ENCODE results near the gene IRF7.
A peak's percentile ranks its signal among the peaks of the same experiment; 100 is the strongest.
"Not testable (repeated sequence)": the region's sequence is repeated elsewhere in the genome, so short reads cannot be mapped to it uniquely, and the experiment has no call there.

Gene IRF7

DNA sequence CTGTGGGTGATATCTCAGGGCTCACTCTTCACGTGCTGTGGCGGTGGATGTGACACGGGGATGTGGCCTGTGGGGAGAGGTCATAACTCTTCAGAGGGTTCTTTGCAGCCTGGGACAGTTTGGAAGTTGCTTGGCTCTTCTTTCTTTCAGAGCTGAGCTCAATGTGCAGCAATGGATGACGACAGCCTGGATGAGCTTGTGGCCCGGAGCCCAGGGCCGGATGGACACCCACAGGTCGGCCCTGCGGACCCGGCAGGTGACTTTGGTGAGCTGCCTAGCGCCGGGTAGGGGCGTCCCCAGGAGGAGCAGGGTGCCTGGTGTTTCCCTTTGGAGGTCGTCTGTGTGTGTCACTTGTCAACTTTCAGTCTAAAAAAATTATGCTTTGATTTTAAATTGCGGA is 34.4 kb downstream of the IRF7 start:
- DNase-seq (ENCODE audit: low spot score): no peak

GRCh38 chr11:579830-580601 is 35.7 kb downstream of the IRF7 start:
- no peak for DNase-seq (ENCODE audit: low spot score)

DNA sequence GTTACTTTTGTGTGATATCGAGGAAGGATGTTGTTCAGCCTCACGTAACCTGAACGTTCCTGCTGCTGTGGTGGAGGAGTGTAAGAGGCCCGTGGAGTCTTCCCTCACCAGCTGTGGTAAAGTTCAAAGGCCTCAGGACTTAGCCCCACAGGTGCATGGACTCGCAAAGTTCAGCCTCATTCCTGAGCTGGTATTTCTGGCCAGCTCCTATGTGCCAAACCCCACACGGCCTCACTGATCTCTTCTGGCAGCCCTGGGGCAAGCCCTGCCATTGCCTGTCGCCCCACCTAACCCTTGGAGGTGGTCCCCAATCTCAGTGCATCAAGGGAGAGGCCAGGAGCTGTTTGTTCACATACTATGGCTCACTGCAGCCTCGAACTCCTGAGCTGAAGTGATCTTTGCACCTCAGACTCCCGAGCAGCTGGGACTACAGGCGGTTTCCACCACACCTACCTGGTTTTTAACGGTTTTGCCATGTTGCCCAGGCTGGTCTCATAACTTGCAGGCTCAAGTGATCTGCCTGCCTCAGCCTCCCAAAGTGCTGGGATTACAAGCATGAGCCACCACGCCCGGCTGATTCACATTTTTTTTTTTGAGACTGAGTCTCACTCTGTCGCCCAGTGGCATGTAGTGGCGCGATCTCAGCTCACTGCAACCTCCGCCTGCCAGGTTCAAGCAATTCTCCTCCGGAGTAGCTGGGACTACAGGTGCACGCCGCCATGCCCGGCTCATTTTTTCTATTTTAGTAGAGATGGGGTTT is 37.3 kb downstream of the IRF7 start:
- DNase-seq (ENCODE audit: low spot score): no peak

- no peak for DNase-seq (ENCODE audit: low spot score)
Observed at GRCh38 chr11:577611-577894, 38.2 kb downstream of the IRF7 start.

DNA sequence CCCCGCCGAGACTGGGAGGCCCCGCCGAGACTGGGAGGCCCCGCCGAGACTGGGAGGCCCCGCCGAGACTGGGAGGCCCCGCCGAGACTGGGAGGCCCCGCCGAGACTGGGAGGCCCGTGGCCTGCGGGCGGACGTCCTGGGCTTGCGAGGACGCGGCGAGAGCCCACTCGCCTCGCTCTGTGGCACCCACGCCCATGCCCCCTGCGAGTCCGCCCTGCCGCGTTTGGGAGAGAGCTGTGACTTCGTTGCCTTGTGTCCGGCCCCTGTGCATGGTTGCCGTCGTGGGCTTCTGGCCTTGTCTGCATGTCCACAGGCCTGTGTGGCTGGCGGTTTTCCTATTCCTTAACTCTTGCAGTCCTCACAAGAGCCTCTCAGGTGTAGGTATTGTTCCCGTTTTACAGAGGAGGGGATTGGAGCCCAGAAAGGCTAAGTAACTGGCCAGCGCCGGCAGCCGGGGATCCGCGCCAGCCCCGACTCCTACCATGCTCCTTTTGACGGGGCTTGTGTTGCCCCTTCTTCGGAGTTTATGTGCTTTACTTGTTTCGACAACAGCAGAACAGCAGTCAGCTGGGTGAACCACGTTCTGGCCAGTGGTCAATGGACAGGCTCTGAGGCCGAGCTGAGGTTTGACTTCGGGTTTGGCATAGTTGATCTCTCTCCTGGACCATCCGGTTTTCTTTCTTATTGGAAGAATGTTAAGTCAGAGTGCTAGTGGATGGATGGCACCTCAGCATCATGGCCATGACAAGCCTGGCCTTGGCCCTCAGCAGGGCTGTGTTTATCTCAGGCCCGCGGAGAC is 38.7 kb downstream of the IRF7 start:
- DNase-seq (ENCODE audit: low spot score): no peak

DNA sequence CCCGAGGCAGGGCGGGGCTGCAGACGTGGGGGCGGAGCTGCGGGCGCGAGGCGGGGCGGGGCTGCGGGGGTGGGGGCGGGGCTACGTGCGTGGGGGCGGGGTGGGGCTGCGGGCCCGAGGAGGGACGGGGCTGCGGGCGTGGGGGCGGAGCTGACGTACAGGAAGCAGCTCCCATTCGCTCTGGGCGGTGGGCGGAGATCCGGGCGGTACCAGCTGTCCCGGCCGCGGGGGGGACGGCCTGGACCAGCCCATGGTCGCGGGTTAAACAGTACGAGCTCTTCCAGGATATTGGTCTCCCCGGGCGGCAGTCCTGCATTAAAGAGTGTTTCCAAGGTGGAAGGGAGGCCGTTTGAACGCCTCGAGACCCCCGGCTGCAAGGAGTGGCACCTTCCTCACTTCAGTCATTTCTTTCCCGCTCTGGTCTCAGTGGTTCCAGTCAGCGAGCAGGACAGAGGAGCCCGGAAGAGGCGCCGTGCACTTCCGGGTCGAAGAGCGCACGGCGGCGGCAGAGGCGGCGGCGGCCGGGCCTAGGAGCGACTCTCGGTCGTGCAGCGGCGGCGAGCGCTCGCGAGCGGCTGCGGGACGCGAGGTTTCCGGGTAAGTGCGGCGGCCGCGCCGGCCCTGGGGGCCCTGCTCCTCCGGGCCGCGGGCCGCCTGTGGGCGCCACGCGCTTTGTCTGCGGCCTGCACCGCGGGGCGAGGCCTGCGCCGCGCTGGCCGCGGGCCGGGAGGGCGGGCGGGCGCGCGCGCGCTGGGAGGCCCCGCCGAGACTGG is 39.6 kb downstream of the IRF7 start, which contains the start of gene PHRF1:
Gene PHRF1, plus strand, starts transcription at position 475 of the 773 bp plus-strand sequence. CDS start 5,043 bp downstream, outside the sequence.
- peak; percentile 94 for DNase-seq (ENCODE audit: low spot score)

DNA sequence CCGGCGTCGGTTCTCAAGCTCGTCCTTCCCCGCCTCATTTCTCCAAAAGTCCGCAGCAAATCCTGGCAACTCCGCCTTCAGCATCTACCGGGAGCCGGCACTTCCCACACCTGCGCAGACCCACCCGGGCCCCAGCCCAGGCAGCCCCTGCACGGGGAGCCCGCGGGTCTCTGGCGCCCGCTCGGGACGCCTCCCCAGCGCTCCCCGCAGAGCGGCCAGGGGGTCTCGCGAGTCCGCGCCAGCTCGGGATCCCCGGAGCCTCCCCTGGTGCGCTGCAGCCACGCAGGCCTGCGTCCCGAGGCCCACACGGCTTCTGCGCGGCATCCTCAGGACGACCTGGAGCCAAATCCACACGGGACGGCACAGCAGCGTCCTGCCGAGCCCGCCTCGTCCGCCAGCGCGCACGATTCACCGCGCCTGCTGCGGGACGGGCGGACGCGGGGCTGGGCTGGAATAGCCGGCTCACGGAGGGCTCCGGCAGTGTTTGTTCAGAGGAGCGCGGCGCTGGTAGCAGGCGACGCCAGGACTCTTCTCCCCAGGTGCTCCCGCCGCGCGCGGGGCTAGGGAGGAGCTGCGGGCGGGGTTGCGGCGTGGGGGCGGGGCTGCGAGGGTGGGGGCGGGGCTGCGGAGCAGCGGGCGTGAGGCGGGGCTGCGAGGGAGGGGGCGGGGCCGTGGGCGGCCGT is 40.3 kb downstream of the IRF7 start:
- DNase-seq (ENCODE audit: low spot score): peak; percentile 61

DNA sequence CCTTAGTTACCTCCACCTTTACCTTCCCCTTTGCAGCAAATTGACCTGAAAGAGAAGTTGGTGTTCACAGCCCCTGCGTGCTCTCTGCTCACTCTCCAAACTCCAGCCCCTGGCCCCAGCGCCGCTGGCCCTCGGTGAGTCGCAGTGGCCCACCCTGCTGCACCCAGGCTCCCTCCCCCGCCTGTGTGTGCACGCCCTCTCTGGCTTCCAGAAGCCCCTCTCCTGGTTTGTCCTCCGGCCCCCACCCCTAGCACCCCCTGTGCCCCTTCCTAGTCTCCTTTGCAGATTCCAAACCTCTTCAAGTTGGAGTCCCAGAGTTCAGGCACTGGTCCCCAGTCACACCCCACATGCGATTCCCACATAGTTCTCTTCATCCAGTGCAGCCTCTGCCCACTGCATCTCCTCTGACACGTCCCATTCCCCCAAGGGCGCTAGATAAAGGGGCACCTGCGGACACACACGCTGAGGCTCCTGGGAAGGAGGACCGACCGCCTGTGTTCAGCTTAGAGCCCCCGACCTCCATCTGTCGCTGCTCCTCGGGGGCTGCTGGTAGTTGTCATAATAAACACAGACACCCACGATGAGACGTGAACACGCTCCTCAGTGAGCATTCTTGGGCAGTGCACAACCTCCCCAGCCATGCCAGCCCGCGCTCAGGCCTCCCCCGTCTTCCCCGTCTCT is 41.0 kb downstream of the IRF7 start:
- no peak for DNase-seq (ENCODE audit: low spot score)

DNA sequence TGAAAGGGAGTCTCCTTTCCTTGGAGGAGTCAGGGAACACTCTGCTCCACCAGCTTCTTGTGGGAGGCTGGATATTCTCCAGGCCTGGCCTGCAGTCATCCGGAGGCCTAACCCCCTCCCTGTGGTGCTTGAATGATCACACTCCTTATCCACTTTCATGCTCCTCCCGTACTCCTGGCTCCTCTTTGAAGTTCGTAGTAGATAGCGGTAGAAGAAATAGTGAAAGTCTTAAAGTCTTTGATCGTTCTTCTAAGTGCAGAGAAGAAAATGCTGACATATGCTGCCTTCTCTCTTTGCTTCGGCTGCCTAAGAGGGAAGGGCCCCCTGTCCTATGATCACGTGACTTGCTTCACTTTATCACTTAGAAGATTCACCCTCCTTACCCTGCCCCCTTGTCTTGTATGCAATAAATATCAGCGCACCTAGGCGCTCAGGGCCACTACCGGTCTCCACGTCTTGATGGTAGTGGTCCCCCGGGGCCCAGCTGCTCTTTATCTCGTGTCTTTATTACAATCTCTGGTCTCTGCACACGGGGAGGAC is 41.6 kb downstream of the IRF7 start:
- not testable (repeated sequence) for DNase-seq (ENCODE audit: low spot score)

DNA sequence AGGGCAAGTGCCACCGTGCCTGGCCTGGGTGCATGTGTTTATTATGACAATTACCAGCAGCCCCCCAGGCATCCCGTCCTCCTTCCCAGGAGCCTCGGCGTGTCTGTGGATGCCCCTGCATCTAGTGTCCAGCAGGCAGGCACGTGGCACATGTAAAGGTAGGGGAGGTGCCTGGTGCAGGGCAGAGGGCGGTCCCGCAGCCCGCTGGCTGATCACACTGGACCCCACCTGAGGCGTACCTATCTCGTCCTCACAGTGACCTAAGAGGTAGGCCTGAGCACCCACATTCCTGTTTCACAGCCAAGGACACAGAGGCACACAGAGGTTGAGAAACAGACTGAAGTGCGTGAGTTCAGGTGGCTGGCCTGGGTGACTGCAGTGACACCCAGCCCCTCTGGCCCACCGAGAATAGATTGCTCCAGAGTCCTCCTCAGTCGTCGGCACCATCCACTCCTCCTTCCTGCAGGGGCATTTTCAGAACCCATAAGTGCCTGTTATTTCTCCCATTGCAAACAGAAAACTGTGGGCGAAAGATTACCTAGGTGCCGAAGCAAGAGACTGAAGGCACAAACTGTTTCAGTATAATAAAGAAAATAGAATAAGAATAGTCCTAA is 42.5 kb downstream of the IRF7 start:
- DNase-seq (ENCODE audit: low spot score): no peak

DNA sequence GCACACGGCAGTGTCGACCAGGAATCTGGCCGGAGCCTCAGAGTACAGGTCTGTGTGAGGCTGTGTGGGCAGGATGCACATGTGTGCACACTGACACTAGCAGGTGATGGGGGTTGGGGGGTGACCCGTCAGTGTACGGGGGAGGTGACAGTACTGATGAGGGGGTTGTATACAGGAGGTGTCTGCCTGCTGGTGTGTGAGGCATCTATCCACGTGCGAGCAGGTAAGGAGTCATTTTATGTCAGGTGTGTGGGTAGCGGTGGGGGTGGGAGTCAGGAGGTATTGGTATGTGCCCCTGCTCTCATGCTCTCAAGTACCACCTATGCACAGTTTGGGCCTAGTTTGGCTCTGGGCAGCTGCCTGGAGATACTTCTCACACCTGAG is 44.0 kb downstream of the IRF7 start:
- DNase-seq (ENCODE audit: low spot score): no peak

- no peak for DNase-seq (ENCODE audit: low spot score)
Observed at GRCh38 chr11:569158-569885, 46.4 kb downstream of the IRF7 start.

- peak; percentile 93 for DNase-seq (ENCODE audit: low spot score)
Observed at GRCh38 chr11:568306-569157, 47.2 kb downstream of the IRF7 start.

DNA sequence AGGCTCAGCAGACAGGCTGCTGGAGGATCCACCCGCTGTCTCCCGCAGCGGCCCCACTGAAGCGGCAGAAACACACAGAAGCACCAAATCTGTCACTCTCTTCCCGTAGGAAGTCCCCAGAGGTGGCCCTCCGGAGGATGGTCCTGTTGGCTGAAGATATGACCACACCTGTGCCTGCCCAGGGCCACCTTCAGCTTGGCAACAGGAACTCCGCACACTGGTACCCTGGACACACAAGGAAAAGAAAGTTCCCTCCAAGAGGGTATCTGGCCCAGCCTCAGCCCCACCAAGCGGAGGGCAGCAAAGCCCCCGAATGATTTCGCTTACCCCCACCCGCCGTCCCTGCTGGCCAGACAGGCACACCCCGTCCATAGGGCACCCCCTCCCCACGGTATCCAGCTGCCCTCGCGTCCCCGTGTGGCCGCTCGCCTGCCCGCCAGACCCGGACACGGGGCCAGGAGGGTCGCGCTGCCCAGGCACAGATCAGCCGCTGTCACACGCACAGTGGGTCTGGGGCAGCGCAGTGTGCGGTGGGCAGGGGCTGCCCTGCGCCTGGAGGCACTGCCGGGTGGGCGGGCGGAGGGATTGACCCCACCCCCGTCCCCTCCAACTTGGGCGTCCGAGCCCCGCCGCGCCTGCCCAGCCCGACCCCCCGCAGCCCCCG is 48.0 kb downstream of the IRF7 start:
- no peak for DNase-seq (ENCODE audit: low spot score)

- no peak for DNase-seq (ENCODE audit: low spot score)
Observed at GRCh38 chr11:567011-567628, 48.6 kb downstream of the IRF7 start.

- DNase-seq (ENCODE audit: low spot score): no peak
Observed at GRCh38 chr11:565921-566509, 49.7 kb downstream of the IRF7 start.
